Measurements from ENCODE around the gene CAPZA1. TPM values are rescaled to one million over a fixed set of nuclear protein-coding genes. Genes with fewer than 3 reads are reported as not detected.

CAPZA1 gene
- total and polyA plus RNA-seq, 10 of the 15 experiments (the other 5 are each of a cell fraction or from before 2014, with no cell fraction given), result 187 to 886 (median 278) TPM

DNA sequence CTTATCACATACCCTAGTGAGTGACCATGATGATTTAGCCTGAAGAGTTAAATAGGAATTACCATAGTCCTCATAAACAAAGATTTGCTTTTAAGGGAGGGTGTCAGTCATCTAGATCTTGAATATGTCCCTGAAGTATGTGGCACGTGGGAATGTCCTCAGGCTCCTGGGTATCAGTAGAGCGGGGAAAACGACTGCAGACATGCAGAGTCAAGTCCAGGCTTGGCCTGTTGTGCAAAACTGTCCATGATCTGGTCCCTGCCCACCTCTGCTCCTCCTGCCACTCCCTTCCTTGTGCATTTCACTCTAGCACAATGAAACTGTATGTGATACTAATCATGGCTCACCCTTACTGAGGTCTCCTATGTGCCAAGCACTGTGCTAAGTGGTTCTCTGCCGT is 67.7 kb downstream of the CAPZA1 start:
- TF ChIP-seq NRF1 (conservative IDR thresholded peaks at IDR 0.05; ENCODE audit: low read depth, low read length) (no peak), SMAD1 (IDR thresholded peaks at IDR 0.05; ENCODE audit: low read depth, partially characterized antibody) (no peak), ZSCAN29 (IDR thresholded peaks at IDR 0.05) (no peak), EP300 (IDR thresholded peaks at IDR 0.05; ENCODE audit: borderline replicate concordance in 1 of 2, control insufficient read depth in 1 of 2, low read depth in 2 of 2, low read length in 2 of 2) (no peak), SPI1 (IDR thresholded peaks at IDR 0.05; ENCODE audit: borderline replicate concordance, insufficient read depth, low read depth, low read length) (no peak)
- TF ChIP-seq, protein P1, sequence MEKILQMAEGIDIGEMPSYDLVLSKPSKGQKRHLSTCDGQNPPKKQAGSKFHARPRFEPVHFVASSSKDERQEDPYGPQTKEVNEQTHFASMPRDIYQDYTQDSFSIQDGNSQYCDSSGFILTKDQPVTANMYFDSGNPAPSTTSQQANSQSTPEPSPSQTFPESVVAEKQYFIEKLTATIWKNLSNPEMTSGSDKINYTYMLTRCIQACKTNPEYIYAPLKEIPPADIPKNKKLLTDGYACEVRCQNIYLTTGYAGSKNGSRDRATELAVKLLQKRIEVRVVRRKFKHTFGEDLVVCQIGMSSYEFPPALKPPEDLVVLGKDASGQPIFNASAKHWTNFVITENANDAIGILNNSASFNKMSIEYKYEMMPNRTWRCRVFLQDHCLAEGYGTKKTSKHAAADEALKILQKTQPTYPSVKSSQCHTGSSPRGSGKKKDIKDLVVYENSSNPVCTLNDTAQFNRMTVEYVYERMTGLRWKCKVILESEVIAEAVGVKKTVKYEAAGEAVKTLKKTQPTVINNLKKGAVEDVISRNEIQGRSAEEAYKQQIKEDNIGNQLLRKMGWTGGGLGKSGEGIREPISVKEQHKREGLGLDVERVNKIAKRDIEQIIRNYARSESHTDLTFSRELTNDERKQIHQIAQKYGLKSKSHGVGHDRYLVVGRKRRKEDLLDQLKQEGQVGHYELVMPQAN (conservative IDR thresholded peaks at IDR 0.05), result no peak
- TF ChIP-seq, protein P2, sequence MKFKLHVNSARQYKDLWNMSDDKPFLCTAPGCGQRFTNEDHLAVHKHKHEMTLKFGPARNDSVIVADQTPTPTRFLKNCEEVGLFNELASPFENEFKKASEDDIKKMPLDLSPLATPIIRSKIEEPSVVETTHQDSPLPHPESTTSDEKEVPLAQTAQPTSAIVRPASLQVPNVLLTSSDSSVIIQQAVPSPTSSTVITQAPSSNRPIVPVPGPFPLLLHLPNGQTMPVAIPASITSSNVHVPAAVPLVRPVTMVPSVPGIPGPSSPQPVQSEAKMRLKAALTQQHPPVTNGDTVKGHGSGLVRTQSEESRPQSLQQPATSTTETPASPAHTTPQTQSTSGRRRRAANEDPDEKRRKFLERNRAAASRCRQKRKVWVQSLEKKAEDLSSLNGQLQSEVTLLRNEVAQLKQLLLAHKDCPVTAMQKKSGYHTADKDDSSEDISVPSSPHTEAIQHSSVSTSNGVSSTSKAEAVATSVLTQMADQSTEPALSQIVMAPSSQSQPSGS (IDR thresholded peaks at IDR 0.05; ENCODE audit: low read length), result no peak
- TF ChIP-seq, protein P3, sequence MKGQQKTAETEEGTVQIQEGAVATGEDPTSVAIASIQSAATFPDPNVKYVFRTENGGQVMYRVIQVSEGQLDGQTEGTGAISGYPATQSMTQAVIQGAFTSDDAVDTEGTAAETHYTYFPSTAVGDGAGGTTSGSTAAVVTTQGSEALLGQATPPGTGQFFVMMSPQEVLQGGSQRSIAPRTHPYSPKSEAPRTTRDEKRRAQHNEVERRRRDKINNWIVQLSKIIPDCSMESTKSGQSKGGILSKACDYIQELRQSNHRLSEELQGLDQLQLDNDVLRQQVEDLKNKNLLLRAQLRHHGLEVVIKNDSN (IDR thresholded peaks at IDR 0.05; ENCODE audit: borderline replicate concordance, extremely low read length, insufficient read depth, low read depth, low read length), result no peak
- in situ Hi-C loops (cut with MboI) (no loop called here), intact Hi-C loops (cut with micrococcal nuclease; ENCODE audit: unreplicated experiment) (no loop called here)
- WGBS (ENCODE audit: insufficient coverage, insufficient replicate concordance, low lambda C conversion rate, missing lambda C conversion rate), result 88% methylated on average over 4 of the region's 4 CpGs
- Histone ChIP-seq H3K79me2 (ENCODE audit: control insufficient read depth, insufficient read depth, low read length) (no peaks in the 10 kb centered on the region; the same call in 1 of the 2 replicates), H3K27ac (ENCODE audit: control insufficient read depth, insufficient read depth) (no peak overlapping the region), H3K9ac (ENCODE audit: control insufficient read depth, insufficient read depth, low read length) (no peak overlapping the region), H3K4me1 (ENCODE audit: control insufficient read depth, insufficient read depth, low read length) (peaks cover 11% of the 10 kb centered on the region; the same call in 1 of the 2 replicates), H3K4me3 (no peak overlapping the region), H4K20me1 (ENCODE audit: control insufficient read depth, insufficient read depth) (0 out of 2 replicates have a peak, but pooled peaks cover 3% of the 10 kb centered on the region), H3K36me3 (ENCODE audit: control insufficient read depth in 2 of 2, insufficient read depth in 2 of 2, low read length in 1 of 2) (peaks cover 3 to 6% of the 10 kb centered on the region in 2 experiments), H3K27me3 (replicated peaks in 1 of 2; ENCODE audit: control insufficient read depth in 2 of 2, insufficient read depth in 2 of 2, low read length in 1 of 2) (no peaks in the 10 kb centered on the region), H3K9me3 (replicated peaks; ENCODE audit: control insufficient read depth, insufficient read depth, low read length) (no peaks in the 10 kb centered on the region), H2AFZ (ENCODE audit: control insufficient read depth, low read depth, low read length) (no peak overlapping the region), H3K4me2 (ENCODE audit: control insufficient read depth, insufficient read depth) (no peak overlapping the region)
- ChIA-PET POLR2A (interaction anchor here (1.6 kb wide), 1 partner anchor 13 kb away, joined by 4 read pairs; no protein-coding TSS in a partner anchor), CTCF (no interaction called here), SMC1A (ENCODE audit: uncharacterized antibody, unreplicated experiment) (interaction anchor here (1.7 kb wide), 1 partner anchor 12 kb away, joined by 5 read pairs; the partner anchor contains the start of gene MOV10), RAD21 (ENCODE audit: unreplicated experiment) (no interaction called here)
- FAIRE-seq (peak; percentile 31), ATAC-seq (no peak; the same call in 2 of the 3 replicates), DNase-seq (ENCODE audit: low read depth, low spot score) (no peak)
- no TSS peak for BruUV-seq (replicated peaks)
